ENCODE results near the gene IQCB1. TPM values are rescaled to one million over a fixed set of nuclear protein-coding genes. Genes with fewer than 3 reads are reported as not detected.

Gene IQCB1
- total and polyA plus RNA-seq, 2 of the 8 experiments (the other 6 are each of a cell fraction or from before 2014, with no cell fraction given): 21.7 to 31.2 TPM

- no peak overlapping the region for H2BK5ac ChIP-seq (ENCODE audit: low read depth, low read length)
- H3K9me3 ChIP-seq (ENCODE audit: insufficient read depth in 2 of 2, low read depth in 1 of 2, low read length in 1 of 2): 0 out of 4 replicates have a peak, but pooled peaks cover 0 to 2% of the 10 kb centered on the region in 2 experiments
- no peaks in the 10 kb centered on the region for H4K20me1 ChIP-seq (replicated peaks in 1 of 2; ENCODE audit: control insufficient read depth in 1 of 2, insufficient read depth in 2 of 2, low read length in 2 of 2)
- H2BK20ac ChIP-seq (ENCODE audit: low read length): no peak overlapping the region
- H3K23me2 ChIP-seq (ENCODE audit: low read depth, low read length): no peaks in the 10 kb centered on the region
- no peak overlapping the region for H4K8ac ChIP-seq (ENCODE audit: extremely low read depth, insufficient read depth, low read length)
- H3K27me3 ChIP-seq (replicated peaks in 1 of 4; ENCODE audit: control insufficient read depth in 3 of 4, extremely low read depth in 1 of 4, insufficient read depth in 3 of 4, low read length in 3 of 4): no peaks in the 10 kb centered on the region
- no peak overlapping the region for H2AK5ac ChIP-seq (ENCODE audit: low read depth, low read length)
- H3K27ac ChIP-seq (ENCODE audit: low read depth, low read length): no peak overlapping the region
- ChIA-PET POLR2A (ENCODE audit: partially characterized antibody) (no interaction called here), CTCF (ENCODE audit: partially characterized antibody) (no interaction called here)
- no peak overlapping the region for H4K91ac ChIP-seq (replicated peaks; ENCODE audit: insufficient read length, low read length)
- no peak overlapping the region; a peak in 1 of 7 replicates for H3K9ac ChIP-seq (replicated peaks in 1 of 4; ENCODE audit: extremely low read depth in 1 of 4, low read depth in 3 of 4, low read length in 3 of 4)
- DNase-seq (ENCODE audit: low read depth in 1 of 2, low spot score in 2 of 2): no peak
- H3K23ac ChIP-seq (ENCODE audit: insufficient read length): no peak overlapping the region
- no peak for FAIRE-seq
- H3K36me3 ChIP-seq (ENCODE audit: control insufficient read depth in 2 of 4, insufficient read depth in 4 of 4, low read length in 3 of 4): peaks cover 14 to 58% (median 45%) of the 10 kb centered on the region in 4 experiments
- no peak overlapping the region for H2BK12ac ChIP-seq (ENCODE audit: low read depth, low read length)
- no peak overlapping the region for H3K56ac ChIP-seq (replicated peaks; ENCODE audit: insufficient read length, low read depth, low read length)
- H3K14ac ChIP-seq (ENCODE audit: insufficient read length): no peak overlapping the region
- no peak overlapping the region for H2AFZ ChIP-seq (ENCODE audit: low read length)
- no peak overlapping the region for H2BK120ac ChIP-seq (replicated peaks; ENCODE audit: low read depth, low read length)
- H3K4me1 ChIP-seq (replicated peaks in 1 of 4; ENCODE audit: control insufficient read depth in 3 of 4, insufficient read depth in 4 of 4, low read length in 3 of 4): no peaks in the 10 kb centered on the region
- no peak overlapping the region for H4K5ac ChIP-seq (ENCODE audit: insufficient read length, low read depth, low read length)
- H3K79me1 ChIP-seq (ENCODE audit: low read depth, low read length): no peaks in the 10 kb centered on the region
- no peak overlapping the region for H3K4me3 ChIP-seq (ENCODE audit: extremely low read depth in 1 of 4, insufficient read depth in 2 of 4, low read depth in 3 of 4, low read length in 4 of 4)
- no peak overlapping the region for H3K4ac ChIP-seq (replicated peaks; ENCODE audit: insufficient read length, low read depth, low read length)
- no peak overlapping the region for H3K18ac ChIP-seq (ENCODE audit: extremely low read depth, low read length)
- H3K79me2 ChIP-seq (ENCODE audit: control insufficient read depth in 1 of 2, insufficient read depth in 2 of 2, low read length in 2 of 2): no peaks in the 10 kb centered on the region
- H2BK15ac ChIP-seq (ENCODE audit: low read length): no peak overlapping the region
- no peak overlapping the region for H3K4me2 ChIP-seq (ENCODE audit: insufficient read depth in 1 of 2, low read depth in 2 of 2, low read length in 2 of 2)
- TF ChIP-seq BACH1 (IDR thresholded peaks at IDR 0.05; ENCODE audit: low read length) (no peak), HDAC2 (IDR thresholded peaks at IDR 0.05; ENCODE audit: borderline replicate concordance in 1 of 2, low read depth in 2 of 2, low read length in 2 of 2) (no peak), RNF2 (IDR thresholded peaks at IDR 0.05; ENCODE audit: borderline replicate concordance, low read depth, low read length, missing control alignments, poor library complexity, severe bottlenecking) (no peak), SRF (IDR thresholded peaks at IDR 0.05; ENCODE audit: low read depth, low read length) (no peak), EZH2 (IDR thresholded peaks at IDR 0.05; ENCODE audit: low read depth, low read length, severe bottlenecking) (no peak), GABPA (IDR thresholded peaks at IDR 0.05; ENCODE audit: borderline replicate concordance, insufficient read depth, low read length) (no peak), SAP30 (IDR thresholded peaks at IDR 0.05; ENCODE audit: insufficient read depth, insufficient replicate concordance, low read length) (no peak), FOSL1 (IDR thresholded peaks at IDR 0.05; ENCODE audit: insufficient read depth, low read depth, low read length) (no peak), TEAD4 (IDR thresholded peaks at IDR 0.05; ENCODE audit: low read depth, low read length) (no peak), TCF12 (IDR thresholded peaks at IDR 0.05; ENCODE audit: low read depth, low read length) (no peak), CREB1 (IDR thresholded peaks at IDR 0.05) (no peak)
- TF ChIP-seq, protein P1, sequence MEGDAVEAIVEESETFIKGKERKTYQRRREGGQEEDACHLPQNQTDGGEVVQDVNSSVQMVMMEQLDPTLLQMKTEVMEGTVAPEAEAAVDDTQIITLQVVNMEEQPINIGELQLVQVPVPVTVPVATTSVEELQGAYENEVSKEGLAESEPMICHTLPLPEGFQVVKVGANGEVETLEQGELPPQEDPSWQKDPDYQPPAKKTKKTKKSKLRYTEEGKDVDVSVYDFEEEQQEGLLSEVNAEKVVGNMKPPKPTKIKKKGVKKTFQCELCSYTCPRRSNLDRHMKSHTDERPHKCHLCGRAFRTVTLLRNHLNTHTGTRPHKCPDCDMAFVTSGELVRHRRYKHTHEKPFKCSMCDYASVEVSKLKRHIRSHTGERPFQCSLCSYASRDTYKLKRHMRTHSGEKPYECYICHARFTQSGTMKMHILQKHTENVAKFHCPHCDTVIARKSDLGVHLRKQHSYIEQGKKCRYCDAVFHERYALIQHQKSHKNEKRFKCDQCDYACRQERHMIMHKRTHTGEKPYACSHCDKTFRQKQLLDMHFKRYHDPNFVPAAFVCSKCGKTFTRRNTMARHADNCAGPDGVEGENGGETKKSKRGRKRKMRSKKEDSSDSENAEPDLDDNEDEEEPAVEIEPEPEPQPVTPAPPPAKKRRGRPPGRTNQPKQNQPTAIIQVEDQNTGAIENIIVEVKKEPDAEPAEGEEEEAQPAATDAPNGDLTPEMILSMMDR (IDR thresholded peaks at IDR 0.05; ENCODE audit: control extremely low read depth in 1 of 3, insufficient read depth in 1 of 3, low read depth in 1 of 3, low read length in 3 of 3): no peak
These were observed 114.7 kb downstream of the IQCB1 start for GRCh38 chr3:121720163-121720562.
